Astrocyte (in vitro differentiated cells and primary cell): ENCODE measurements around the gene IFI44L. TPM values are rescaled to one million over a fixed set of nuclear protein-coding genes. Genes with fewer than 3 reads are reported as not detected.

Source experiments
- DNase-seq: peaks from one replicate; pipeline ENCODE4 v3.0.0-alpha.2; 2010; ENCODE audit warnings: low read depth
- FAIRE-seq: peaks from 2 replicates; lab custom pipeline; 2011; peaks lifted over from hg19 to GRCh38; lab: Jason Lieb, UNC
- H2AFZ ChIP-seq: 2 replicates; pipeline ENCODE4 v1.6.0; 2012; ENCODE audit warnings: low read depth, low read length, inconsistent platforms
- H3K27ac ChIP-seq: 2 replicates; pipeline ENCODE4 v1.5.1; 2011; ENCODE audit warnings: low read depth, low read length, inconsistent platforms
- H3K27me3 ChIP-seq: 2 replicates; pipeline ENCODE4 v1.6.0; 2011; ENCODE audit warnings: low read length, inconsistent platforms; ENCODE audit not compliant: insufficient read depth
- H3K36me3 ChIP-seq: 2 replicates; pipeline ENCODE4 v1.5.1; 2011; ENCODE audit warnings: low read length, inconsistent platforms; ENCODE audit not compliant: insufficient read depth
- H3K4me1 ChIP-seq: 2 replicates; pipeline ENCODE4 v1.5.1; 2011; ENCODE audit warnings: low read length, inconsistent platforms; ENCODE audit not compliant: insufficient read depth
- H3K4me2 ChIP-seq: 2 replicates; pipeline ENCODE4 v1.6.0; 2012; ENCODE audit warnings: low read length, inconsistent platforms
- H3K4me3 ChIP-seq: 2 replicates; pipeline ENCODE4 v1.5.1; 2011; ENCODE audit warnings: low read depth, mild to moderate bottlenecking, low read length, inconsistent platforms; ENCODE audit not compliant: insufficient read depth
- H3K79me2 ChIP-seq: 2 replicates; pipeline ENCODE4 v1.6.0; 2012; ENCODE audit warnings: mild to moderate bottlenecking, low read length, inconsistent platforms; ENCODE audit not compliant: insufficient read depth
- H3K9ac ChIP-seq: 2 replicates; pipeline ENCODE4 v1.6.0; 2012; ENCODE audit warnings: mild to moderate bottlenecking, low read length, inconsistent platforms
- H3K9me3 ChIP-seq: 2 replicates; pipeline ENCODE4 v1.5.1; 2012; ENCODE audit warnings: low read depth, mild to moderate bottlenecking, low read length, inconsistent platforms; ENCODE audit not compliant: insufficient read depth
- H4K20me1 ChIP-seq: 2 replicates; pipeline ENCODE4 v1.6.0; 2012; ENCODE audit warnings: low read length, inconsistent platforms; ENCODE audit not compliant: insufficient read depth
- H3K27ac Mint-ChIP-seq: one replicate; pipeline ENCODE4 v1.8.0; 2021; ENCODE audit warnings: mild to moderate bottlenecking, mixed read lengths; ENCODE audit not compliant: unreplicated experiment
- H3K27me3 Mint-ChIP-seq: one replicate; pipeline ENCODE4 v1.8.0; 2021; ENCODE audit warnings: low read depth, mixed read lengths; ENCODE audit not compliant: unreplicated experiment
- H3K36me3 Mint-ChIP-seq: one replicate; pipeline ENCODE4 v1.8.0; 2021; ENCODE audit warnings: low read depth, mixed read lengths; ENCODE audit not compliant: unreplicated experiment
- H3K4me1 Mint-ChIP-seq: one replicate; pipeline ENCODE4 v1.8.0; 2021; ENCODE audit warnings: low read depth, mixed read lengths; ENCODE audit not compliant: unreplicated experiment
- H3K4me3 Mint-ChIP-seq: one replicate; pipeline ENCODE4 v1.8.0; 2021; ENCODE audit warnings: mild to moderate bottlenecking, moderate library complexity, mixed read lengths; ENCODE audit not compliant: unreplicated experiment
- H3K9me3 Mint-ChIP-seq: one replicate; pipeline ENCODE4 v1.8.0; 2021; ENCODE audit warnings: mild to moderate bottlenecking, mixed read lengths; ENCODE audit not compliant: unreplicated experiment
- EZH2 ChIP-seq: IDR thresholded peaks from 2 replicates; pipeline ENCODE4 v1.6.1; 2012; ENCODE audit warnings: mild to moderate bottlenecking, low read length, inconsistent platforms; ENCODE audit not compliant: insufficient read depth
- total RNA-seq: library from RNA; stranded (reverse); gene quantifications from 2 replicates; pipeline ENCODE4 v1.2.1, GENCODE V29; 2021
- TF ChIP-seq, protein P1 (sequence below): IDR thresholded peaks from 2 replicates; pipeline ENCODE4 v1.5.1; 2011; ENCODE audit warnings: low read depth, mild to moderate bottlenecking, inconsistent platforms, low read length, moderate library complexity; ENCODE audit not compliant: insufficient read depth

The IFI44L gene
- total RNA-seq, 1 donor from 2014 or later = 184 TPM

DNA sequence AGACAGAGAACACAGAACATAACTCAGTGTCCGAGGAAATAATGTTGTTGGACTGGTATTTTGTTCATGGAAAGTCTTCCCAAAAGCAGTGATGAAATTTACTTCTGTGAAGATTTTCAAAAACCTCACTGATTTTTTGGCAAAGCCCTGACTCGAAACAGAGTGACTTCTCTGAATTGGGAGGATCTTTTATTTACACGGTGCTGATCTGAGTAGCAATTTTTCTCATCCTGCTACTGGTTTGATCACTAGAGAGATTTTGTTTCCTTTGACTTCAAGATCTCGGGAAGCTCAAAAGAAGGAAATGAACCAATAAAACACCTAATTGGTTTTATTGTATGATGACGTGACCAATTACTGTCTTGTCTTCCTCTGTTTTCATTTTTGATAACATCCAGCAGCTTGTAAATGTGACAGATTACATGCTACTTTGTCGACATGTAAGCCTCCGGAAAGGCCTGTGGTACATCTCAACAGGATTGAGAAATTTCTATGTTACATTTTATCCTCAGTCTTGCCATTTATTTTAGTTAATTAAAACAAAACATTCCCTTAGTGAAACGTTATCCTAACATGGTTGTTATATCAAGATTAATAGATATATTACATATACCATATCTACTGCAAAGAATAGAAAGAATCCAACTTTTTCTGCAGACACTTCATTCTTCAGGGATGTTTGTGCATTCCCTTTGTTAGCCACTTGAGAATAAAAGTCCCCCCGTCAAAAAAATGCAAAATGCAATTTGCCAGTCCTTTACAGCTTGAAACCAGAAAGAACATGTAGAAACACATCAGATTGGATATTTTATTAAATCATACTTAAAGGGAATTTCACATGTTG is 42.8 kb upstream of the IFI44L start:
- Histone ChIP-seq H3K27ac (no peak overlapping the region), H4K20me1 (no peaks in the 10 kb centered on the region), H3K9me3 (no peaks in the 10 kb centered on the region), H3K27me3 (no peaks in the 10 kb centered on the region), H3K9ac (no peak overlapping the region), H3K4me2 (no peak overlapping the region), H3K4me1 (no peaks in the 10 kb centered on the region), H3K4me3 (no peak overlapping the region), H2AFZ (no peak overlapping the region), H3K36me3 (no peaks in the 10 kb centered on the region), H3K79me2 (no peaks in the 10 kb centered on the region)
- FAIRE-seq = peak; percentile 77
- Mint-ChIP-seq H3K36me3 (no peaks in the 10 kb centered on the region), H3K27me3 (no peaks in the 10 kb centered on the region), H3K27ac (no peak overlapping the region), H3K4me1 (no peaks in the 10 kb centered on the region), H3K4me3 (no peak overlapping the region), H3K9me3 (no peaks in the 10 kb centered on the region)
- TF ChIP-seq, protein P1, sequence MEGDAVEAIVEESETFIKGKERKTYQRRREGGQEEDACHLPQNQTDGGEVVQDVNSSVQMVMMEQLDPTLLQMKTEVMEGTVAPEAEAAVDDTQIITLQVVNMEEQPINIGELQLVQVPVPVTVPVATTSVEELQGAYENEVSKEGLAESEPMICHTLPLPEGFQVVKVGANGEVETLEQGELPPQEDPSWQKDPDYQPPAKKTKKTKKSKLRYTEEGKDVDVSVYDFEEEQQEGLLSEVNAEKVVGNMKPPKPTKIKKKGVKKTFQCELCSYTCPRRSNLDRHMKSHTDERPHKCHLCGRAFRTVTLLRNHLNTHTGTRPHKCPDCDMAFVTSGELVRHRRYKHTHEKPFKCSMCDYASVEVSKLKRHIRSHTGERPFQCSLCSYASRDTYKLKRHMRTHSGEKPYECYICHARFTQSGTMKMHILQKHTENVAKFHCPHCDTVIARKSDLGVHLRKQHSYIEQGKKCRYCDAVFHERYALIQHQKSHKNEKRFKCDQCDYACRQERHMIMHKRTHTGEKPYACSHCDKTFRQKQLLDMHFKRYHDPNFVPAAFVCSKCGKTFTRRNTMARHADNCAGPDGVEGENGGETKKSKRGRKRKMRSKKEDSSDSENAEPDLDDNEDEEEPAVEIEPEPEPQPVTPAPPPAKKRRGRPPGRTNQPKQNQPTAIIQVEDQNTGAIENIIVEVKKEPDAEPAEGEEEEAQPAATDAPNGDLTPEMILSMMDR = no peak
- TF ChIP-seq EZH2 = no peak
- DNase-seq = no peak

DNA sequence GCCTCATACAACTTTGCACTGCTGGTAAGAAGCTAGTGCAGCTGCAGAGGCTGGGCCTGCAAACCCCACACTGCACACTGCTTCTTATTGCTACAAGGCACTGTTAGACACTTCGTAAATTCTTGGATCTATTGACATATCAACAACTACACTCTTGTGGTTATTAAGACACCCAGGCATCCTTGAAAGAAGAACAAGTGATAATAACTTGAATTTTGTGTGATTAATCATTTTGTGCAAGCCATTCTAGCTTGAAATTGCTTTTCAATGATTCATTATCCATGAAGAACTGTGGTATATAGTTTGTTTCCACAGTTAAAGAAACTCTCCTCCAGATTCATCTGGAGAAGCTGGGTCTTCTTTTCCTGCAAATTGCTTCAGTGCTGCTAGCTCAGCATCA is 33.7 kb upstream of the IFI44L start:
- H3K79me2 ChIP-seq = no peaks in the 10 kb centered on the region
- H3K36me3 Mint-ChIP-seq = no peaks in the 10 kb centered on the region
- H3K4me3 Mint-ChIP-seq = no peak overlapping the region
- no peaks in the 10 kb centered on the region for H3K27me3 ChIP-seq
- H3K27me3 Mint-ChIP-seq = no peaks in the 10 kb centered on the region
- H3K9me3 Mint-ChIP-seq = no peaks in the 10 kb centered on the region
- peak; percentile 76 for FAIRE-seq
- H4K20me1 ChIP-seq = no peaks in the 10 kb centered on the region
- H2AFZ ChIP-seq = no peak overlapping the region
- no peaks in the 10 kb centered on the region for H3K4me1 ChIP-seq
- no peak overlapping the region for H3K9ac ChIP-seq
- peak; percentile 83 for DNase-seq
- peaks cover 7% of the 10 kb centered on the region for H3K4me1 Mint-ChIP-seq
- H3K36me3 ChIP-seq = no peaks in the 10 kb centered on the region
- TF ChIP-seq EZH2 = no peak
- TF ChIP-seq, protein P1 = no peak
- no peak overlapping the region for H3K27ac ChIP-seq
- no peak overlapping the region for H3K4me3 ChIP-seq
- no peak overlapping the region for H3K4me2 ChIP-seq
- H3K9me3 ChIP-seq = no peaks in the 10 kb centered on the region
- H3K27ac Mint-ChIP-seq = no peak overlapping the region

DNA sequence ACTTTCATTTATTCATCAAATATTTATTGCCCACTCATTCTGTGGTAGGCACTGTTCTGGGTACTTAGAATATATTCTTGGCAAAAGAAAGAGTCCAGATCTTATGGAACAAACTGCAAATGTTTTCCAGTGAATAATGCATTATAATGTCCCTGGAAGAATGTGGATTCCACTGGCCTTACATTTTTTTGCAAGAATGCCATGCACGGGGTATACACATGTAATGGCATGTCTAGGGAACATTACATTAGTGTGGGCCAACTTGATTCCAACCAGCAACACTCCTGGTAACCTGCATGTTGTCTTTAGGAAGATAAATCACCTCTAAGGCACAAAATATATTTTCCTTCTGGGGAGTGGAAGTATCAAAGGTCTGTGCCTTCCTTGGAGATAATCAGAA is 33.0 kb upstream of the IFI44L start:
- H3K4me1 Mint-ChIP-seq = peaks cover 7% of the 10 kb centered on the region
- Histone ChIP-seq H3K27me3 (no peaks in the 10 kb centered on the region), H3K4me3 (no peak overlapping the region), H3K4me1 (no peaks in the 10 kb centered on the region), H3K79me2 (no peaks in the 10 kb centered on the region), H3K36me3 (no peaks in the 10 kb centered on the region), H3K27ac (no peak overlapping the region), H2AFZ (no peak overlapping the region), H3K9me3 (no peaks in the 10 kb centered on the region), H3K4me2 (no peak overlapping the region), H3K9ac (no peak overlapping the region), H4K20me1 (no peaks in the 10 kb centered on the region)
- FAIRE-seq (no peak), DNase-seq (no peak)
- no peaks in the 10 kb centered on the region for H3K27me3 Mint-ChIP-seq
- no peak for TF ChIP-seq EZH2
- TF ChIP-seq, protein P1 = no peak
- no peak overlapping the region for H3K4me3 Mint-ChIP-seq
- no peak overlapping the region for H3K27ac Mint-ChIP-seq
- H3K36me3 Mint-ChIP-seq = no peaks in the 10 kb centered on the region
- H3K9me3 Mint-ChIP-seq = no peaks in the 10 kb centered on the region
